Measurements from ENCODE around the gene RAD51B.

GRCh38 chr14:68574906-68575305 lies 755.3 kb downstream of the RAD51B start:
- TF ChIP-seq CTCF (IDR thresholded peaks at IDR 0.05) (no peak), POLR2A (IDR thresholded peaks at IDR 0.05) (no peak)

Measured in ovary (tissue), 3 donors.